ENCODE data around the gene LRP1. TPM values are rescaled to one million over a fixed set of nuclear protein-coding genes. Genes with fewer than 3 reads are reported as not detected.

Gene LRP1
- total RNA-seq, 2 experiments from 2014 or later: 6.6 to 8.5 TPM

DNA sequence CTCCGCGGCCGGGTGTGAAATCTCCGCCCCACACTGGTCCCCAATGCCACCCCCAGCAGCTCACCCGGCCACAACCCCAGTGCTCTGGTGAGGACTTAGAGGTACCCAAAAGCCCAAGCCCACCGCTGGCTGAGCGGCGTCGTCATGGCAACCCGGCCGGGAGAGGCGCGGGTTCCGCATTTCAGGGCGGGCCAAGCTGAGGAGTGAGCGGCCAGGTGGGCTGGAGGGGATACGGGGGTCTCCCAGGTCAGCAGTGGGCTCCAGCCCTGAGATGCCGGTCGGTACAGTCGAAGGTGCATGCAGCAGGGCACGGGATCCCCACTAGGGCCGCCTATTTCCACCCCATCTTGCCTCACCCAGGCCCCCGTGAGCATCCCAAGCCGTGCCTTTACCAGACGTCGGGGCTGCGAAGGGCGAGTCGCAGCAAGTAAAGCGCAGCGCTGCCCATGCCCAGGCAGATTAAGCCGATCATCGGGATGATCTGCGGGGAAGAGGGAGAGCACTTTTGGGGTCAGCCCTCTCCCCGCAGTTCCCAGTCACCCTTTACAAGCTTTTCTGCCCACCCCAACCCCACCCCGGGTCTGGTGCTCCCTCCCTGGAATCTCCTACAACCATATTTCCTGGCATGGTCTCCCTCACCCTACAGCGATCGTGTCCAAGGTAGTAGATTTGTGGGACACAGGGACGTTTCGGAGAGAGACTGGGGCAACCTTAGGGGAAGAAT is 108.1 kb downstream of the LRP1 start:
- H3K4me3 Mint-ChIP-seq: peak overlapping the region; percentile 65
- peaks cover 34% of the 10 kb centered on the region for H3K36me3 ChIP-seq (ENCODE audit: insufficient read depth, low read length)
- H3K4me3 ChIP-seq (ENCODE audit: low read length): no peak overlapping the region
- peaks cover 39 to 41% of the 10 kb centered on the region in 2 experiments for H3K27me3 ChIP-seq (ENCODE audit: control insufficient read depth in 1 of 2, insufficient read depth in 2 of 2, low read length in 2 of 2)
- ChIA-PET CTCF (interaction anchor here (6.0 kb wide), 1 partner anchor 8 kb away, joined by 127 read pairs; the partner anchor contains the start of gene SHMT2), POLR2A (interaction anchor here (1.2 kb wide), 1 partner anchor 10 kb away, joined by 5 read pairs; no protein-coding TSS in a partner anchor)
- TF ChIP-seq CTCF (IDR thresholded peaks at IDR 0.05): no peak
- H3K9me3 Mint-ChIP-seq: no peaks in the 10 kb centered on the region
- H3K36me3 Mint-ChIP-seq (ENCODE audit: low read depth): peaks cover 33% of the 10 kb centered on the region
- H3K9me3 ChIP-seq (ENCODE audit: control insufficient read depth in 1 of 2, insufficient read depth in 1 of 2, low read length in 2 of 2): peaks cover 0 to 24% of the 10 kb centered on the region in 2 experiments
- intact Hi-C loops (cut with DNase I, micrococcal nuclease): loop anchor here in 1 of 2 experiments (5.0 kb wide), 1 partner anchor 109 kb away; the partner anchor contains the start of gene LRP1
- peak in 1 of 14 experiments; percentile 33 for DNase-seq
- peaks cover 53% of the 10 kb centered on the region for H3K27me3 Mint-ChIP-seq
- no peak overlapping the region for H3K27ac Mint-ChIP-seq
- H3K4me1 ChIP-seq (ENCODE audit: insufficient read depth, low read length): peaks cover 73% of the 10 kb centered on the region
- H3K27ac ChIP-seq (ENCODE audit: low read depth in 1 of 2, low read length in 2 of 2): no peak overlapping the region
- ATAC-seq (ENCODE audit: poor library complexity): no peak
- peaks cover 69% of the 10 kb centered on the region for H3K4me1 Mint-ChIP-seq (ENCODE audit: low read depth)

DNA sequence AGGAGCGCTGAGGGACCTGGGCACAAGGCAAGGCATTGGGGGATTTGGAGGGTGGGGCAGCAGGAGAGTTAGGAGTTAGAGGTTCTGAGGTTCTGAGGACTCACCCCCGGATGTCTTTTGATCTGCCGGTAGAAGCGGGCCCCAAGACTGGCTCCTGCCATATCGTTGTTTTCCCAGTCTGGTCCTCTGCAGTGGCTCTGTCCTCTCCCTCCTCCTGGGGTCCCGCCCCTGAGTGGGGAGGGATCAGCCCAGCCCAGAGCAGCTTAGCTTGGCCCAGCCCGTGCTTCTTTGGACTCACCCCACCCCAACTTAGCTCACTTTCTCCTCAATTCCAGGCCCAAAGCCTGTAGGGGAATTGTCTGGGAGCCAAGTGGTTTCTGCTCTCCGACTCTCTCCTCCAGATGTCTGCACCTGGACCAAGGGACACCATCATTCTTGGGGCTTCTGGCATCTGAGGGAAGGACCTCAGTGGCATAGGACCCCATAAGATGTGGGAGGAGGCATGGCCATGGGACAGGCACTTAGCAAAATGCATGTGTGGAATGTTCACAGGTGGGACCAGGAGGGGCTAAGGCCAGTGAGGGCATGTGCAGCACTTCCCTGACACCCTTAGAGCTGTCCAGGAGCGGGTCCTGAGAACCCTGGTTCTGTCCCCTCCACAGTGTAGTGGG is 108.8 kb downstream of the LRP1 start:
- H3K4me1 Mint-ChIP-seq (ENCODE audit: low read depth): peaks cover 76% of the 10 kb centered on the region
- TF ChIP-seq CTCF (IDR thresholded peaks at IDR 0.05): no peak
- Histone ChIP-seq H3K27ac (ENCODE audit: low read depth in 1 of 2, low read length in 2 of 2) (no peak overlapping the region), H3K9me3 (ENCODE audit: control insufficient read depth in 1 of 2, insufficient read depth in 1 of 2, low read length in 2 of 2) (peaks cover 0 to 27% of the 10 kb centered on the region in 2 experiments), H3K36me3 (ENCODE audit: insufficient read depth, low read length) (peaks cover 27% of the 10 kb centered on the region), H3K27me3 (ENCODE audit: control insufficient read depth in 1 of 2, insufficient read depth in 2 of 2, low read length in 2 of 2) (peaks cover 46 to 48% of the 10 kb centered on the region in 2 experiments), H3K4me3 (ENCODE audit: low read length) (no peak overlapping the region), H3K4me1 (ENCODE audit: insufficient read depth, low read length) (peaks cover 77% of the 10 kb centered on the region)
- intact Hi-C loops (cut with DNase I, micrococcal nuclease): loop anchor here in 1 of 2 experiments (5.0 kb wide), 1 partner anchor 110 kb away; the partner anchor contains the start of gene LRP1
- ATAC-seq (ENCODE audit: poor library complexity) (no peak), DNase-seq (peak in 1 of 14 experiments; percentile 43)
- ChIA-PET POLR2A (interaction anchor here (0.6 to 1.2 kb wide), 2 partner anchors 11 to 23 kb away, joined by 3 to 5 read pairs; no protein-coding TSS in a partner anchor), CTCF (interaction anchor here (6.0 to 10.7 kb wide), 2 partner anchors 9 to 21 kb away, joined by 127 to 225 read pairs; partner anchors contain the start of genes NXPH4 and SHMT2)
- H3K36me3 Mint-ChIP-seq (ENCODE audit: low read depth): peaks cover 26% of the 10 kb centered on the region
- no peaks in the 10 kb centered on the region for H3K9me3 Mint-ChIP-seq
- peaks cover 60% of the 10 kb centered on the region for H3K27me3 Mint-ChIP-seq
- H3K4me3 Mint-ChIP-seq: peak overlapping the region; percentile 89
- no peak overlapping the region for H3K27ac Mint-ChIP-seq

- CTCF ChIA-PET: interaction anchor here (6.0 to 10.7 kb wide), 2 partner anchors 10 to 21 kb away, joined by 127 to 225 read pairs; partner anchors contain the start of genes NXPH4 and SHMT2
- TF ChIP-seq CTCF (IDR thresholded peaks at IDR 0.05): no peak
- Histone ChIP-seq H3K4me1 (ENCODE audit: insufficient read depth, low read length) (peaks cover 82% of the 10 kb centered on the region), H3K9me3 (ENCODE audit: control insufficient read depth in 1 of 2, insufficient read depth in 1 of 2, low read length in 2 of 2) (peaks cover 0 to 27% of the 10 kb centered on the region in 2 experiments), H3K27ac (ENCODE audit: low read depth in 1 of 2, low read length in 2 of 2) (no peak overlapping the region), H3K4me3 (ENCODE audit: low read length) (no peak overlapping the region), H3K36me3 (ENCODE audit: insufficient read depth, low read length) (peaks cover 22% of the 10 kb centered on the region), H3K27me3 (ENCODE audit: control insufficient read depth in 1 of 2, insufficient read depth in 2 of 2, low read length in 2 of 2) (peaks cover 51 to 53% of the 10 kb centered on the region in 2 experiments)
- Mint-ChIP-seq H3K4me3 (peak overlapping the region; percentile 89), H3K27ac (no peak overlapping the region), H3K9me3 (no peaks in the 10 kb centered on the region), H3K36me3 (ENCODE audit: low read depth) (peaks cover 22% of the 10 kb centered on the region), H3K4me1 (ENCODE audit: low read depth) (peaks cover 81% of the 10 kb centered on the region), H3K27me3 (peaks cover 65% of the 10 kb centered on the region)
- no peak for DNase-seq
- ATAC-seq (ENCODE audit: poor library complexity): no peak
- POLR2A ChIA-PET: interaction anchor here (0.6 to 3.6 kb wide), 3 partner anchors 8 to 24 kb away, joined by 3 to 48 read pairs (median 5); partner anchors contain the start of gene SHMT2
- intact Hi-C loops (cut with DNase I, micrococcal nuclease): loop anchor here in 1 of 2 experiments (5.0 kb wide), 1 partner anchor 110 kb away; the partner anchor contains the start of gene LRP1
These were observed 109.3 kb downstream of the LRP1 start for GRCh38 chr12:57237596-57237931.

Measured in CD4-positive, alpha-beta T cell (primary cell).